GM18867 (cell line): ENCODE results near the gene MAGEH1.
"Not testable (repeated sequence)": the region's sequence is repeated elsewhere in the genome, so short reads cannot be mapped to it uniquely, and the experiment has no call there.

Source experiments
- ATAC-seq: cut with Tn5 transposase; IDR thresholded peaks from one replicate; pipeline ENCODE4 v1.9.1; 2021; ENCODE audit warnings: mild to moderate bottlenecking, moderate library complexity; ENCODE audit not compliant: unreplicated experiment

The MAGEH1 gene, protein sequence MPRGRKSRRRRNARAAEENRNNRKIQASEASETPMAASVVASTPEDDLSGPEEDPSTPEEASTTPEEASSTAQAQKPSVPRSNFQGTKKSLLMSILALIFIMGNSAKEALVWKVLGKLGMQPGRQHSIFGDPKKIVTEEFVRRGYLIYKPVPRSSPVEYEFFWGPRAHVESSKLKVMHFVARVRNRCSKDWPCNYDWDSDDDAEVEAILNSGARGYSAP

DNA sequence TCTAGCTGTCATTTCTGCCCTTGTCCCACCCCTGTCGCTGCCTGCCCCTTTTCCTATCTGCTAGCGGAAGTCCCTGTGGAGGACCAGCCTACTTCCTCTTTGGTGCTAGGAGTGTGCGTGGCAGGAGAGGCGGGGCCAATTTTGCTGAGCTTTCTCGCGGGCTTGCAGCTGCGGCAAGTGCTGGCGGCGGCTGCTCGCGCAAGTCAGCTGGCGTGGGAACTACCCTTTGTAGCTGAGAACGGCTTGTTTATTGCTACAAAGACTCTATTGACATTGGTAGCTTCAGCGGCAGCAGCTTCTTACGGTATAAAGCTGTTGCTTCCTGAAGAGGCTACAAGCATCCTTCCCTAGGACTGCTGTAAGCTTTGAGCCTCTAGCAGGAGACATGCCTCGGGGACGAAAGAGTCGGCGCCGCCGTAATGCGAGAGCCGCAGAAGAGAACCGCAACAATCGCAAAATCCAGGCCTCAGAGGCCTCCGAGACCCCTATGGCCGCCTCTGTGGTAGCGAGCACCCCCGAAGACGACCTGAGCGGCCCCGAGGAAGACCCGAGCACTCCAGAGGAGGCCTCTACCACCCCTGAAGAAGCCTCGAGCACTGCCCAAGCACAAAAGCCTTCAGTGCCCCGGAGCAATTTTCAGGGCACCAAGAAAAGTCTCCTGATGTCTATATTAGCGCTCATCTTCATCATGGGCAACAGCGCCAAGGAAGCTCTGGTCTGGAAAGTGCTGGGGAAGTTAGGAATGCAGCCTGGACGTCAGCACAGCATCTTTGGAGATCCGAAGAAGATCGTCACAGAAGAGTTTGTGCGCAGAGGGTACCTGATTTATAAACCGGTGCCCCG is at the start of gene MAGEH1:
Gene MAGEH1 (plus strand): TSS at position 138 of the 843 bp plus-strand sequence. CDS start 248 bp downstream, at position 386.
- peak; percentile 98 for ATAC-seq

DNA sequence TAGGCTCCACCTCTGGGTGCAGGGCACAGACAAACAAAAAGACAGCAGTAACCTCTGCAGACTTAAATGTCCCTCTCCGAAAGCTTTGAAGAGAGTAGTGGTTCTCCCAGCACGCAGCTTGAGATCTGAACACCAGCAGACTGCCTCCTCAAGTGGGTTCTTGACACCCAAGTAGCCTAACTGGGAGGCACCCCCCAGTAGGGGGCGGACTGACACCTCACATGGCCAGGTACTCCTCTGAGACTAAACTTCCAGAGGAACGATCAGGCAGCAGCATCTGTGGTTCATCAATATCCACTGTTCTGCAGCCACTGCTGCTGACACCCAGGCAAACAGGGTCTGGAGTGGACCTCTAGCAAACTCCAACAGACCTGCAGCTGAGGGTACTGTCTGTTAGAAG is 24.8 kb upstream of the MAGEH1 start:
- ATAC-seq, result not testable (repeated sequence)

DNA sequence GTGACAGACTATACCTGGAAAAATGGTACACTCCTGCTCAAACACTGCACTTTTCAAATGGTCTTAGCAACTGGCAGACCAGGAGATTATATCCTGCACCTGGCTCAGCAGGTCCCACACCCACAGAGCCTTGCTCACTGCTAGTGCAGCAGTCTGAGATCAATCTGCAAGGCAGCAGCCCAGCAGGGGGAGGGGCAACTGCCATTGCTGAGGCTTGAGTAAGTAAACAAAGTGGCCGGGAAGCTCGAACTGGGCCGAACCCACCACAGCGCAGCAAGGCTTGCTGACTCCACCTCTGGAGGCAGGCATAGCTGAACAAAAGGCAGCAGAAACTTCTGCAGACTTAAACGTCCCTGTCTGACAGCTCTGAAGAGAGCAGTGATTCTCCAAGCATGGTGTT is 8.5 kb upstream of the MAGEH1 start:
- ATAC-seq, result not testable (repeated sequence)

DNA sequence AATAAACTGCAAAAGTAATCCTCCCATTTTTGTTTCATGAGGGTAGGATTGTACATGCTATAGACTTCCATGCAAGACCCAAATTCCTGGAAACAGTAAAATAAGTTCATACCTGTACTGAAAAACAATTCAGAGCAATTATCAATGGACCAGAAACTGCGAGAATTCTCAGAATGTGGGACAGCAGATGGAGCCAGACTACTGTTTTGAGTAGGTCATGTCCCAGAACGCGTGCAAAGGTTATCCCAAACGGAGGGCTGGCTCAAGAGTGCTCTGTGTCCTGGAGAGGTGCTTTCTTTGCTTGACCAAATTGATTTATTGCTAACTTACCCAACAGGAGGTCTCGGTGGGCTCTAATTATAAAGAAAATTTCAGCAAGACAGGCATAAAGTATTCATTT is 1.7 kb upstream of the MAGEH1 start:
- no peak for ATAC-seq

DNA sequence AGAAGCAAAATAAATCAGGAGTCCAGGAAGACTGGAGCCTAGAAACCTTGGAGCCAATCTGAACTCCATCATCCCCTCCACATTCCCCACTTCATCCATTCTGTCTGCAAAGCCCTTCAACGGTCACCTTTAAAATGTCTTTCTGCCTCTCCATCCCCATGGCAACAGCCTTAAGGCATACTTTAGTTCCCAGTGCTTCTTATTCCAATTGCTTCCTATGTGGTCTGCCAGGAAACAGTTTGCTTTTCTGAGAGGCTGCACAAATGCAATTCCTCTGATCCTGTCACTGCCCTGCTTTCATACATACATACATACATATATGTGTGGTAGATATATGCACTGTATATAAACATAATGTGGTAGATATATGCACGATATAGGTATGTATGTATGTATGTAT is 786 bp upstream of the MAGEH1 start:
- ATAC-seq, result no peak

DNA sequence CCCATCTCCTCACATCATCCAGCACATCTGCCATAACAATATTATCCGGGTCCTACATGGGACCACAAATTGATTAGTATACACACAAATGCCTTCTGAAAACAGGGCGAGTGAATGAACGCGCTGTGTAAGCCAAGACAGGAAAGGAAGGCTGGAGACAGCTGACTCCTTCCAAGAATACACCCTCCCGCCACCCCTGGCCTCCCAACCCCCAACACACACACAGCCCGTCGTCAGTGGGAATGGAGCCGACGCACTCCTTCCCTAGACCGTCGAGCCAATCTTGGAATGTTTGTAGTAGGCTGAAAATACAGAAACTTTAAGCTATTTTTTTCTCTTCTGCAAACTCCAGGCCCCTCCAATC is 319 bp upstream of the MAGEH1 start:
- peak; percentile 22 for ATAC-seq

DNA sequence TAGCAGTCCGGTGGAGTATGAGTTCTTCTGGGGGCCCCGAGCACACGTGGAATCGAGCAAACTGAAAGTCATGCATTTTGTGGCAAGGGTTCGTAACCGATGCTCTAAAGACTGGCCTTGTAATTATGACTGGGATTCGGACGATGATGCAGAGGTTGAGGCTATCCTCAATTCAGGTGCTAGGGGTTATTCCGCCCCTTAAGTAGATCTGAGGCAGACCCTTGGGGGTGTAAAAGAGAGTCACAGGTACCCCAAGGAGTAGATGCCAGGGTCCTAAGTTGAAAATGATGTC is 852 bp downstream of the MAGEH1 start:
- peak; percentile 3 for ATAC-seq

DNA sequence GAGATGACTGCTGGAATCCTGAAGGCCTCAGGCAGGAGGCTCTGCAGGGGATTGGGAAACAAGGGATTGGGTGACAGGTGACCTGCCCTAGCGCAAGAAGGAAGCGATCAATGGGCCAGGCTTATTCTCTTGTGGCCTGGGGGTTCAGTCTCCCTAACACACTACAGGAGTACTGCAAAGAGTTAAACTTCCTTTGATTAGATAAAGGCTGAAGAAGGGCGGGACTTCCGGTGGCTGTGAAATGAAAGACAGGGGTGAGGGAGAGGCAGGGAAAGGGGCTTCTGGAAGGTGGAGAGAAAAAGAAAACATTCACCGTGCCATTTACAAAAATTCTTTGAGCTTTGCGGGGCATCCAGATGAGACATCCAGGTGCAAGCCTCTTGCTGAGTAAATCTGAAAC is 3.8 kb downstream of the MAGEH1 start:
- ATAC-seq, result not testable (repeated sequence)

DNA sequence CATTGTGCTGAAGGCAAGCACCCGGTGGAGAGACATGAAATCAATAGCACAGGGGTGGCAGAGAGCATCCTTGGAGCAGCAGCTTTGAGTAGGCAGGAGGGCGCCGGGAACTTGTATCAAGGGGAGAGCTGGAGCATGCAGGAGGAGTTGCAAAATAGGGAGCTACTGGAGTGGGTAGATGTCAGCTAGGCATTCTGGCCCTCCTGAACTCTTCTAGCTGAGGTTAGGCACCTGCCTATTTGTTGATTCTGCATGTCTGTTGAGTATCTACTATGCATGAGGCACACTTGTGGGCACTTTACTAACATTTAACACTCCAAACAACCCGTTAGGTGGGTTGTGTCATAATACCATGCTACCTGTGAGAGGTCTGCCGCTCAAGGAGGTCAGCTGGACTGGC is 7.5 kb downstream of the MAGEH1 start:
- ATAC-seq, result not testable (repeated sequence)

DNA sequence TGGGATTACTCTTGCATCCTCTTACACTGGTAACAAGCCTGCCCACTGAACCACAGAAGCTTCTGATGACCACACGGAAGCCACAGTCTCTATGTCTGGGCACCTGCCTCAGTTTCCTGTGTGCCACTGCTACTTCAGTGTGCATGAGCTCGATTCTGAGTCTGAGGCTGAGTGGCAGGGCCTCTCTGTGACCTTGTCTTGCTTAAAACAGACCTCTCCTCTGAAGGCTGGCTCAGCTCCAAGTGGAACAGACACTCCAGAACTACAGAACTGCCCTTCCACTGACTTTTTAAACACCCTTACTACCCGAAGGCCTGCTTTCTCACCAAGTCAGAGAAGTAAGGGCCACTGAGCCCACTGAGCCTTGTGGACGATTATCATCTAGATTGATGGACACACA is 8.0 kb downstream of the MAGEH1 start:
- not testable (repeated sequence) for ATAC-seq

DNA sequence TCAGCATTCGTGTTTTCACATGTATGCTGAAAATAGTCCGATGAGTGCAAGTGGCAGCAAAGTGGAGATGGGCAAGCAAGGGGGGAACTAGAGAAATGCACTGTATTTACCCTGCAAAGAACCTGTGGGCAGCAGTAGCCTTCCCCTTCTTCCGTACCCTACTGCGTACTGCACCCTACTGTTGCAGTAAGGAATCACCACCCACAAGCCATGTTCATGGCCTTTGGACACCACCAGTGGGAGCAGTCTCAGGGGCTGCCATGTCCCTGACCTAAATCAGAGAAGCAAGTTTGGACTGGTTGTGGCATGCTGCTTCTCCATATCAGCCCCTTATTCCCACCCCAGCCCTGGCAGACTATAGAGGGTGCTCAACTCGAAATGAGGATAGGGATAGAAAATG is 12.1 kb downstream of the MAGEH1 start:
- peak; percentile 76 for ATAC-seq

DNA sequence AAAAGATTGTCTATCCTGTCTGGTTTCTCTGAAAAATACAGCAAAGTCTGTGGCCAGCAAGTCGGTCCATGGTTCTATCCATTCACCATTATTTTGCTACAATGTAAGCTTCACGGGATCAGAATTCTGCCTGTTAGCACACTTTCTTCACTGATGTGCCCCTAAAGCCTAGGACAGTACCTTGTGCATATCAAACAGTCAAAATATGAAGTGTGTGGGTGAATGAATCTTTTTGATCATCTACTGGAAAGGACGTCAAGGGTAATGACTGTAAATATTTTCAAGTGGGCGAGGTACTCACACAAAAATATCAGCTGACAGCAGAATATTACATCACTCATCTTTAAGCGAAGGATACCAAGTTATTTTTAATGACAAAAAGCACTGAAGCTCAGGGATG is 13.2 kb downstream of the MAGEH1 start:
- not testable (repeated sequence) for ATAC-seq

DNA sequence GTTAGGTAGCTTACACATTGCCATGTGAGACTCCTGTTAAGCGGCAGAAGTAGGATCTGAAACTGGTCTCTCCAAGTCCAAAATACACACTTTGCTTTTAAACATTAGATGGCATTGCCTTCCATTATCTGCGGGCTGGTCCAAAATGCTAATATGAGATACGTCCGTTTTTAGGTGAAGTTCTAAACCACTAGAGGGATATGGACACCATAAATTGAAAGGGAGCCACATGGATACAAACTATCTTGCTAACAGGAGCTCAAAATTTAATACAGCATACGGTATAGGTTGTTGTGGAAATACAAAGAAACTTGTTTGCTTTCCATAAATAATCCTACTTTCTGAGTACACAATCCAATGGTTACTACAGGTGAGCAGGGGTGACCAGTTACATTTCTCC is 13.9 kb downstream of the MAGEH1 start:
- not testable (repeated sequence) for ATAC-seq

DNA sequence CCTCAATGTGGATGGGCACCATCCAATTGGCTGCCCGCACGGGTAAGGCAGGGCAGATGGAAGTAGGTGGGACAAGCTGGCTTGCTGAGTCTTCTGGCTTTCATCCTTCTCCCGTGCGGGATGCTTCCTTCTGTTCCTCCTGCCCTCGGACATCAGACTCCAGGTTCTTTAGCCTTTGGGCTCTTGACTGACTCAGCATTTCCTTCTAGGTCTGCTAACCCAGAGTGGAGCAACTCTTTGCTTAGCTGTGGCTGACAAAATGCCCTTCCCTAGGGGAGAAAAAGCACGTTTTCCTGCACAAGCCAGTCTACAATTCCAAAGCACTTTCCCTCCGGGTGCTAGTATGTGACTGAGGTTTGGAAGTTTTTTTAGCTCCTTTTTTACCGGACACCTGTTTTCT is 28.0 kb downstream of the MAGEH1 start:
- not testable (repeated sequence) for ATAC-seq

DNA sequence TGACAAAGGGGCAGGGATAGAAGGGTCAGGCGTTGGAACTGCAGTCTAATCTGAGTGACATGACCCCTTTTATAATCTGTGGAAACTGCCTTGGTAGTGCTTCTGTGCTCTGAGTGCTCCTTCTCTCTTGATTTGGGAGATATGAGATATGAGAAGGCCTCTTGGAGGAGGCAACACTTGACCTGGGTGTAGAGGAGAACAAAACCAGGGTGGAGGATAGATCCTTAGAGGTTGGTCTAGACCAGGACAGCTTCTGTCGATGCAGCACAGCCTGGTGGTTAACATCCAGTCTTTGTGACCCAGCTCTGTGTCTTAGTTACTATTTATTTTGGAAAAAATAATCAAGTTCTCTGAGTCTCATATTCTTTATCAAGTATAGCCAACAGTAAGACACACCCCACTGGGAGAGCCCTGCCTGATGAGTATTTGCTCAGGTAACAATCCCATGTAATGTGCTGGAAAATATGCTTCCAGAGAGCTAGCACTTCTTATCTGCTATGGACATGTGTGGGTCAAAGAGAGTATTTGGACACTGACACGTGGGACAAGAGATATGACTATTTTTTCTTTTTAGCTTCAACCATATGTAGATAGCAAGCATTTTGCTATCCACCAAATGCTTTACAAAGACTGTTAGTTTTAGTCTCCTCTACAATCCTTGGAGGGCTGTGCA is 28.6 kb downstream of the MAGEH1 start:
- no peak for ATAC-seq

DNA sequence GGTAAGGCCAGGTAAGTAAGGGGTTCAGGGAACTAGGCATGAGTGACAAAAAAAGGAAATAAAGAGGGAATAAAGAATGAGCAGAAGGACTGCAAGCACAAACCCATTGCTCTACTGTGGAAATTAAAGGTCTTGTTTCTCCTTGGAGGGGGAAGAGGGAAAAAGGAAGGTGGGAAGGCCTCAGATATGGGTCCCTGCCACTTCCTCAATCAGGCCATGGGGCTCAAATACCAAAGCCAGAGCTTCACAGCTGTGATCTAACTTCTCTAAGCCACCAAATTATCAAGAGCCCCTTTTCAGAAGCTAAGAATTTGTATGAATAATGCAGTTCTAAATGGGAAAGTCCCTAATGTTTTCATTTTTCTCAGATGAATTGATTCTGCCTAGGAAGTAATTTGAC is 33.0 kb downstream of the MAGEH1 start:
- ATAC-seq, result no peak

DNA sequence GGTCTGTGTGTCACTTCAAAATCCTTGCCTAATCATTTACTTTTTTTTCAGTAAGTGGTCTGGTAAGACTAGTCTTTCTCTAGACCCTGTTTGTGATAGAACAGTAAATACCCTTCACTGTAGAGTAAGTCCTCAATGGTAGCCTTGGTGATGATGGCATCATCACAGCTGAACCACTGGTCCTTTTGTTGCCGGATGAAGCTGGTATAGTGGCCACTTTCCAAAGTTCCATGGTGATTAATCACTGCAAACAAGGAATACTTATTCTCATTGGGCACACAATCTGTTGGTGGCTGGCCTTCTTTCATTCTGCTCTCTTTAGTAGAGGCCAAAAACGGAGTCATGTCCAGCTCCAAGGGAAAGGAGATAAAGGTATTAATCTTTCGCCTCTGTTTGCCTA is 34.8 kb downstream of the MAGEH1 start:
- no peak for ATAC-seq

DNA sequence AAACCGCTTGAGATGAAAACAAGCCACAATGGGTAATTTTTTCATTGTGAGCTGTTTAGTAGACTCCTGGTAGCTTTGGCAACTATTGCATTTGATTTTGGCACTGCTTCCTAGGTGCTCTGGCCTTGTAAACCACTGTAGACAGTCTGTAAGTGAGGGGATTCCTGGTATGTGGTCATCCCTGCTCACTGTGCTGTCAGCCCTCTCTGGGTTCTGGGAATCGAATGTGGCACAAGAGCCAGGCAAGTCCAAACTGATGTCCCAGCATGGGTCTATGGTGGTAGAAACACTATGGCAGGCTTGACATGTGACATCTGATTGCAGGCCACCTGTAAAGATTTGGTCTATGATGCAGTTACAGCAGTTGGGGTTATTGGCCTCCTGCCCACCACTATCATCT is 35.2 kb downstream of the MAGEH1 start:
- no peak for ATAC-seq

DNA sequence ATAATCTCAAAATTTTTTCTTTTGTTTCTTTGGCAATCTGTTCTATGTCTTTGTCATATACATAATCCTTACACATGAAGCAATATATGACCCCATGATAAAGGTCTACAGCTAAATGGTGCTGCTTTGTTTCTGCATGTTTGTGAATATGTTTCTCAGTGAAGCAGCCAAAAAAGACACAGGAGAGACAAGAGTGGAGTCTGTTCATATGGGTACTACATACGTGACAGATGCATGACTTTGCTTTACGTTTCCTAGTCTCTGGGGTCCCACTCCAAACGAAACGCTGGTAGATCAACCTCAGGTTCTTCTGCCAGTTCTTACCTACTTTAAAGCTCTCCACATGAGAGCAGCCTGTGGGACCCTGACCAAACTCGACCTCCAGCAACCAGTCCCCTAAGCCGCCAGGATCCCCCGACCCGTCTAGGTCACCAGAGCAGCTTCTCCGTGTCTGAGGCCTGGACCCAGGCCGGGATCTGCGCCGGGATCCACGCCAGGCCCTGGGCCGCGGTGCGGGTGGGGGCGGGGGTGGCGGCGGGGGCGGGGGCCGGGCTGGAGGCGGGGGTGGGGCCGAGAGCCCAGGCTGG is 36.2 kb downstream of the MAGEH1 start:
- ATAC-seq, result no peak

DNA sequence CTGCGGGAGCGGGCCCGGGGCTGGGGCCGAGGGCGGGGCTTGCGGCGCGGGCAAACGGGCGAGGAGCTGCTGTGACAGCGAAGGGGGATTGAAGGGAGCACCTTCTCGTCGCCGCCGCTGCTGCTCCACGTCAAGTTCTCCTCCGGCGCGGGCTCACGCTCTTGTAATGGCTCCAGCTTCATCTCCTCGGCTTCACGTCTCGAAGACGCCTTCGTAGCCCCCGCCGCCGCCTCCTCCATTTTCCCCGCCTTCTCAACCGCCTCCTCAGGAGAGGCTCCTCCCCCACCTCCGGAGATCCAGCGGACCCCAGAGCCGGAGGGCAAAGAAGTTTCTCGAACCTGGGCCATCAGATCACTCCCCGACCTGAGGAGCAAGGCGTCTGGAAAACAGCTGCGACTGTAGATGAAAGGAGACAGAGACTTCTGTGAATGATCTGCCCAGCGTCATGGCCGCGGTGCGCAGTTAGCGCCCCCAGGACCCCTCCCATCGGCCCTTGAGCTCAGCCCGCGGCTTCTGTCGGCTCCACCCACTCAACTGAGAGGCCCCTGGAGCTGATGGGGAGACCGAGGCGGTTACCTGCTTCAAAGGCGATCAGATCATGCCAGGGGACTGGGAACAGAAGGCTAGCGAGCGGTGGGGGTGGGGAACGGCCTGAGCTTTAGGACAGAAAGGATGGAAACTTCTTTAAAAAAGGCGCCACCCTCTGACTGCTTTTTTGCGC is 36.8 kb downstream of the MAGEH1 start:
- peak; percentile 65 for ATAC-seq
